Fibroblast of skin of right biceps (primary cell): ENCODE results near the gene LCE1B.

Experiments used
- DNase-seq: peaks from one replicate; pipeline ENCODE4 v3.0.0-alpha.2; 2013

Gene LCE1B

DNA sequence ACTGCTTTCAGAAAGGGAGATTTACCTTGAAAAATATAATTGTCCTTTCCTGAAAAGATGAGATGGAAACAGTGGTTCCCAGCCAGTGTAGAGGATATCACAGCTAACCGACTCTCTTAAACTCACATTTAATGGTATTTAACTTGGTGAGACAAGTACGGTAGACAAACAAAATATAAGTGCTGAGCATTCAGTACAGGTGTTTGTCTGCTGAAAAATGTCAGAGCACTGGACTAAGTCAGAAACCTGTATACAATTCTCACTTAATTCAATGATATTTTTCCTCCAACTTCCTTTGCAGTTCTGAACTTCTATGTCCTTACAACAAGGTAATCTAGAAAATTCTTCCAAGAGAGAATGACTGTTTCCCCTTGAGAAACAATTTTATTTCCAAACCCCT is at the start of gene LCE1B:
LCE1B (plus strand) TSS at position 301 of the 400 bp plus-strand sequence. CDS start 476 bp downstream, outside the sequence.
- DNase-seq = no peak

DNA sequence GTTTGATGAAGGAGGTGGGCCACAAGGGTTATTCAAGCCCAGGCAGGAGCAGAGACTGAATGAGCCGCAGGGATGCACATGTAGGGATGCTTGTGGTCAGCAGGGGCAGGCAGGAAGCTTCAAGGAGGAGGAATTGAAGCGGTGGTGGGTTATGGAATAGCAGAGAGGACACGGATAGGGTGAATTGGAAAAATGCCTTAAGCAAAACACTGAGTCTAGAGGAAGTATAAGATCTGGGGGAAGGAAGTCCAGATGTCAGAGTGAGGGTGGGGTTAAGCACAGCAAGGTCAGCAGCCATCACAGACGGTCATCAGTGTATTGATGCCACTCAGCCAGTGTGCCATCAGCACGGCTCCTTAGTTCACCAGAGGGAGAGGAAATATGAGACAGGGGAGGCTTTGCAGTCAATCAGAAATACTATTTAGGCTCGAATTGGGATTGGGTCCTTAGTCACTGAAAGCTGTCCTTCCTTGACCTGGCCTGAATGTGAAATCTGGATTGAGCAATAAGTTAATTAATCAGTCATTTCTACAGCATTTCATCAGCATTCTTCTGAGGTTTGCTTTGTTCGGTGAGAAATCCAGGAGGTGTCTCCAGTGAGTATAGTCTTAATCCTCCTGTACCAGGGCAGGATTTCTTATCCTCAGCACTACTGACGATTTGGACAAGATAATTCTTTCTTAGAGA is 42.8 kb upstream of the LCE1B start:
- DNase-seq = no peak

DNA sequence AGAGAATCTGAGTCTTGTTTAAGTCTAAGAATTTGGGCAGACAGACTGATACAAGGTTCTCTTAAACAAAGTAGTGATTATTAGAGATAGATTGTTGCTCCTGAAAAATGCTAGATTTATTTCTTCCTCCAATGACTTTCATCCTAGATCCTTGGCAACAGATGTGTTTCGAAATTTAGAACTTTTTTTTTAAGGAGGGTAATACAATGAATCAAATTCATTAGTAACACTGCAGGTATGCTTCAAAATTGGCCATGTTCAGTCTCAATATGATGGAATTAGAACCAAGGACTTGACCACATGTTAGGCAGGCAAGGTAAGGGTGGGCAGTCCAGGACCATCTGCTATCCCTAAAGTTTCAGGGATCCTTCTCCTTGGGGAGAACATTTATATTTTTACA is 41.4 kb upstream of the LCE1B start:
- no peak for DNase-seq

DNA sequence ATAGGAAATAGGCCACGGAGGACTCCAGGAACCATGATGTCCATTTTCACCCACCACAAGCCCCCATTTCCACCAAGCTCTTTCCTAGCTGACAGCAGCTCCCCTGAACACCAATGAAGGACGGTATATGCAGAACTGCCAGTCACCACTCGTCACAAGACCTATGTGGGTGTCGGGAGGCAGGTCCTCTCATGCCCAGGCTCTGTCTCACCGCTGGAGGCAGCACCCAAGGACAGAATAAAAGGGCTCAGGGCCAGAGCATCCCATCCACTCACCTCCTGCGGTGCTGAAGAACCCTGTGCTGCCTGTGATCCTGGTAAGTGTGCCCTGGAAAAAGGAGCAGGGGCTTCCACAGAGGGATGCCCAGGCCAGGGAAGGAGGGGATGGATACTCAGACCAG is 36.9 kb upstream of the LCE1B start, which contains the start of gene LCE1F:
LCE1F (plus strand) TSS at position 266 of the 400 bp plus-strand sequence. CDS start 1,232 bp downstream, outside the sequence.
- DNase-seq = no peak

- no peak for DNase-seq
Measured at GRCh38 chr1:152776361-152776760, 35.4 kb upstream of the LCE1B start.

DNA sequence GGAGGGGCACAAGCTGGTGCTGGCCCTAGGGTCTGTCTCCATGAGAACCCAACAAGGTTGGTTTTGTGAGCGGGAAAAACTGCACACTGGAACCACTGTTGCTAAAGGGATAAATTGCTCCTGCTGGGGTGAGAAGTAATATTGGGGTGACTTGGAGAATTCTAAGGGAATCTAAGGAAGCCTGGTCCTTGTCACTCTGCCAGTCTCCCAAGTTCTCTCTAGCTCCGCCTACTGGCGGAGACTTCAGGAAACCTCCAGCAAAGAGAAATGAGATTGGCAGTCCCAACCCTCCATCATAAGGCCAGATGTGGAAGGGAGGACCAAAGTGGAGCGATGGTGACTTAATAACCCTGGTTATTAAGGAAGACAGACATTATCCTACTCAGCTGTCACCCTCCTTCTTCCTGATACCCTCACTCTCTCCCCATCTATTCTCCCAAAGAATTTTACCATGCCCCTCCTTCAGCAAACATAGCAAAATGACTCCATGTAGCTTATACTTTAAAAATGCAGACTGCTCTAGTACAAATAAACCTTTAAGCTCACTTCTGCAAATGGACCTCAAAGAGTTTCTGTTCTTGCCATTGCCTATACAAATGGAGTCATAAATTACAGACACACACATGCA is 34.1 kb upstream of the LCE1B start:
- DNase-seq = no peak

GRCh38 chr1:152783095-152783494 is 28.7 kb upstream of the LCE1B start:
- DNase-seq = no peak

DNA sequence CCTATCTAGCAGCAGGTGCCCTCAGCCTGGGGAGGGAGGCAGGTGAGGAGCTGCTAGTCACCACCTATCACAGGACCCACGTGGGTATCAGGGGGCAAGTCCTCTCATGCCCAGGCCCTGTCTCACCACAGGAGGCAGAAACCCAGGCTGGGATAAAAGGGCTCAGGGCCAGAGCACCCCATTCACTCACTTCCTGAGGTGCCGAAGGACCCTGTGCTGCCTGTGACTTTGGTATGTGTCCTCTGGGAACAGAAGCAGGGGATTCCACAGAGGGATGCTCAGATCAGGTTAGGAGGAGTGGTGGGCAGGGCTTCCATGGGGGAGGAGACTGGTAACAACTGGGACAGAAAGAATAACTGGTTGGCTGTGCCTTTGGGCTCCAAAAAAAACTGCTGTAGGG is 25.7 kb upstream of the LCE1B start, which contains the start of gene LCE1E:
LCE1E (plus strand) TSS at position 181 of the 400 bp plus-strand sequence. CDS start 1,043 bp downstream, outside the sequence.
- no peak for DNase-seq

DNA sequence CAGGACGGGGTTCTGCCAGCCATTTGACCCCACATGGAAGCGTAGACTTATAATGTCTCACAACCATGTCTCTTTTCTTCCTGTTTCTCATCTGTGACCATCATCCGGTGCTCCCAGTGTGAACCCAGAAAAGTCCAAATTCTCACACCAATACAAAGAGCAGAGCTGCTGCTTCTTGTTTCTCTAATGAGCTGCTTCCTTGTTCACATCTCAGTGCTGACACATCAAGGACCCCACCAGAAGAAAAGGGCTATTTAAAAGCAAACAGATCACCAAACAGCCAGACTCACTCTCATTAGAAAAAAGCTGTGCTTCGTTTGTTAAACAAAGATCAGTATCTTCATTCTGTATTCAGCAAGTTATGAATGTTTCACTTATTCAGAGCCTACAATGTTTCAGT is 16.1 kb upstream of the LCE1B start:
- no peak for DNase-seq

DNA sequence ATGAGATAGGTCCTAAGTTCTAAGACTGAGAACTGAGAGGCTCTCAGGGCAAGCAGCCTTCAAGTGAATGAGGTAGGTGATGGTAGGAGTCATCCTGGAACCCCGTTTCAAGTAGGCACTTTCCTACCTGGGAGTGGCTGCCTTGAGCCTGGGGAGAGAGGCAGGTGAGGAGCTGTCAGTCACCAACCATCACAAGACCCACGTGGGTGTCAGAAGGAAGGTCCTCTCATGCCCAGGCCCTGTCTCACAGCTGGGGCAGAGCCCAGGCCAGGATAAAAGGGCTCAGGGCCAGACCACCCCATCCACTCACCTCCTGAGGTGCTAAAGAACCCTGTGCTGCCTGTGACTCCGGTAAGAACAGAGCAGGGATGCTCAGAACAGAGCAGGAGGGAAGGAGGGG is 15.3 kb upstream of the LCE1B start, which contains the start of gene LCE1D:
LCE1D (plus strand) TSS at position 301 of the 400 bp plus-strand sequence. CDS start 1,074 bp downstream, outside the sequence.
- no peak for DNase-seq

DNA sequence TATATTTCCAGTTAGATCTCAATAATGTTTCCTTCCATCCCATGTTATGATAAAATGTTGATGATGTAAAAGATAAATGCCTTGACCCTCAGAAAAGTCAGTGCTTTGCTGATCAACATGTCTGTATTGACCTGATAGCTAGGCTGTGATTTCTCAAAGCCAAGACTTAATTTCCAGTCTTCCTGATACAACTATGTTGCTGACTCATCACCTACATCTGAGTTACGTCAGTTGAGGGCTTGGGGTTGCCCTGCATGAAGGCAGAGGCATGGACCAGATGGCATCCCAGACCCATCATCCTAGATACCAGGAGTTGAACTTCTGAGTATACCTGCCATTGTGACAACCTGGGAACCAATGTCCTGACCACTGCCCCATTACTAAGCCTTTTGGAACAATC is 10.4 kb upstream of the LCE1B start:
- DNase-seq = no peak

GRCh38 chr1:152806576-152806975 is 5.2 kb upstream of the LCE1B start, which contains the start of gene LCE1C:
Gene LCE1C (minus strand): TSS chr1:152806651. CDS start chr1:152805478, 1,173 bp downstream.
- DNase-seq = no peak

DNA sequence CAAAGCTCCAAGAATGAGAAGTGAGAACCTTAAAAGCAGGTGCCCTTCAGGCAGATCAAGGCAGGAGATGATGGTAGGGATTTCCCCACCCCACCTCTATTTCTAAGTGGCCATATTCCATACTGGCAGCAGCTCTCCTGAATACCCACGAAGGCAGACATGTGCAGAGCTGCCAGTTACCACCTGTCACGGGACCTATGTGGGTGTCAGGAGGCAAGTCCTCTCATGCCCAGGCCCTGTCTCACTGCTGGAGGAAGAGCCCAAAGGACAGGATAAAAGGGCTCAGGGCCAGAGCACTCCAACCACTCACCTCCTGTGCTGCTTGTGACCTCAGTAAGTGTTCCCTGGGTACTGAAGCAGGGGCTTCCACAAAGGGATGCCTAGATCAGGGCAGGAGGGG is 721 bp upstream of the LCE1B start:
- DNase-seq = no peak

DNA sequence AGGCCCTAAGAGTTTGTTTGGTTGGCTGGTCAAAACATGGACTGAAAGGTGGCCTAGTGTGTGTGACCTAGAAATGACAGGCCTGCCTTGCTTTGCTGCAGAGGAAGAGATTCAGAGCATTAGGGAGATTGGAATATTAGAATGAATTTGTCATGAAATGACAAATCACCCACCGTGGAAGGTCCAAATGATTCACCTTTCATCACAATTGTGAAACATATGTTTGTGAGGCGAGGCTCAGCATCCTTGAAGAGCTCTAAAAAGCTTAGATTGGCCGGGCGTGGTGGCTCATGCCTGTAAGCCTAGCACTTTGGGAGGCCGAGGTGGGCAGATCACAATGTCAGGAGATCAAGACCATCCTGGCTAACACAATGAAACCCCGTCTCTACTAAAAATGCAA is 5.5 kb downstream of the LCE1B start:
- no peak for DNase-seq

GRCh38 chr1:152823294-152823693 is 11.5 kb downstream of the LCE1B start:
- no peak for DNase-seq

DNA sequence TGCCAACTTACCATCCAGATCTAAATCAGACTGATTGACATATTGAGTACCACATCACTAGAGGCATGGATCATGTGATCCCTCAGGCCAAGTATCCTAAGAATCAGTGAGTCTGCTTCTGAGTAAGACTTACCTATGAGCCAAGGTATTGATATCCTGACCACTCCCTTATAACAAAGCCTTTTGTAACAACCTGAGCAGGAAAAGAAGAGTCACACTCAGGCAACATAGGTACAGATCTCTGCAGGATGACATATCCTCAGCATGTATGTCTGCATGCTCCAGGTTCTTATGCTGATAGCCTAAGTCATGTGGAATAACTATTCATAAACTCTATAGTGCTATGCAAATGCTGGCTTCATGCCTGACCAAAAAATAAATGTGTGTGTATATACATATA is 13.2 kb downstream of the LCE1B start:
- DNase-seq = no peak

DNA sequence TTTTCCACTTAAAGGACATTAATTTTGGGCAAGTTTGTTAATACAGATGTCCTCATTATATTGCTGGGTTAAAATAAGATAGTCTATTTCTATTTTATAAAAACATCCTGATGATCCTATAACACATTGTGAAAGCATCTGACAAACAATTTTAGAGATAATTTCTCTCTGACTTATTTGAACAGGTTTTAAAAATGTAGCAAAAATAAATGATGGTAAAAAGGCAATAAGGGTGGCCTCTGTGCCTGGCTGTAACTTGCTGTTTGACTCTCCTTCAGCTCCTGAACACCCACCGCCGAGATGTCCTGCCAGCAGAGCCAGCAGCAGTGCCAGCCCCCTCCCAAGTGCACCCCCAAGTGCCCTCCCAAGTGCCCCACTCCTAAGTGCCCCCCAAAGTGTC is 15.4 kb downstream of the LCE1B start, which contains the start of gene LCE1A:
LCE1A (plus strand) TSS at position 301 of the 400 bp plus-strand sequence; CDS start at position 301, 0 bp downstream.
- no peak for DNase-seq

- DNase-seq = no peak
Measured at GRCh38 chr1:152836870-152837269, 25.1 kb downstream of the LCE1B start.

GRCh38 chr1:152842556-152842955 is 30.8 kb downstream of the LCE1B start, which contains the start of gene LCE6A:
Gene LCE6A (plus strand): TSS chr1:152842856. CDS start chr1:152843521, 665 bp downstream.
- no peak for DNase-seq

DNA sequence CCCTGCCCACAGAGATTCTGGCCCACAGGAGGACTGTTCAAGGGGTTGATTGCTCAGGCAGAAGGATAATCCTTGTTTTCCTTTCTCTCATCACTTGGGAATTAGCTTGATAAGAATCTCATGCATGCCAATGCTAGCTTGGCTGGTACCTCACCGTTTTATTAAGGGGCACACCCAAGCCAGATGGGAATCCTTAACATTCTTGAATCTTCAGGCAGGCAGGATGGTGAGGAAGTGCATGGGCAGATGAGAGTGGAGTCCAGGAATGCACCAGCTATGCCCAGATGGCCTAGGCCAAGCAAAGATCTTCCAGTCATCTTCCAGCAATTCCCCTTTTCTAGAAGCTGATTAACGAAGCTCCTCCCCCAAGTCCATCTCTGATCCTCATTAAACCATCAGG is 43.9 kb downstream of the LCE1B start:
- DNase-seq = no peak

DNA sequence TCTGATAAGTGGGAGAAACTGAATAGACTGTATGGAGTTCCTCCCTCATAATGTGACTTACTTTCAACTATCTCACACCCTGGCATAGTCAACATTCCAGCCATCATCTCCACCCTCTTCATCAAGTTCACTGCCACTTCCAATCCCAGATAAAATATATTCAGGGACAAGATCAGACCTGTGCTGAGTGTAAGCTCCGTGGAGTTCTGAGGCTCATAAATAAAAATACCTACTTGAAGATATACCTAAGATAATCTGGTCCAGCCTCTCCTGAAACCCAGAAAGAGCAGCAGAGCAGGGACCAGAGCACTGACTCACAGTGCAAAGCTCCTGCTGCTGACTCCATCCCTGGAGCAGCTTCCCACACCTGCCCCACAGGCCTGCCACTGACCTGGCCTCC is 46.3 kb downstream of the LCE1B start:
- DNase-seq = no peak

DNA sequence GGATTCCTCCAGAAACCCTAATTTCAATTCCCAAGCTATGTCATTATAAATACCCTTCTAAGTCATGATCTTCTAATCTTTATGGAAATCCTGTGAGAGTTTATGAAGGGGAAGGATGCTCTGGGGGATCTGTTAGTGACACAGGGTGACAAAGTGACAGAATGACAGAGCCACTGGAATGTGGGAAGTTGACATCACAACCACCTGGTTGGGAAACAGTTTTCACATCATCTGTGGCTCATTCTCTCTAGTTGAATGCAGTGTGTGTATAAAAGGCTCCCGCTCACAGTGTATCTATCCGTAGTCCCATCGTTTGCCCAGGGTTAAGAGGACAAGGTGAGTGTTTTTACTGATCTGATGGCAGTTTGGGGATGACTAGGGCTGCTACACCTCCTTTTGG is 47.9 kb downstream of the LCE1B start, which contains the start of gene LCE7A:
LCE7A (plus strand) TSS at position 301 of the 400 bp plus-strand sequence. CDS start 702 bp downstream, outside the sequence.
- no peak for DNase-seq

GRCh38 chr1:152860129-152860528 is 48.4 kb downstream of the LCE1B start:
- no peak for DNase-seq

DNA sequence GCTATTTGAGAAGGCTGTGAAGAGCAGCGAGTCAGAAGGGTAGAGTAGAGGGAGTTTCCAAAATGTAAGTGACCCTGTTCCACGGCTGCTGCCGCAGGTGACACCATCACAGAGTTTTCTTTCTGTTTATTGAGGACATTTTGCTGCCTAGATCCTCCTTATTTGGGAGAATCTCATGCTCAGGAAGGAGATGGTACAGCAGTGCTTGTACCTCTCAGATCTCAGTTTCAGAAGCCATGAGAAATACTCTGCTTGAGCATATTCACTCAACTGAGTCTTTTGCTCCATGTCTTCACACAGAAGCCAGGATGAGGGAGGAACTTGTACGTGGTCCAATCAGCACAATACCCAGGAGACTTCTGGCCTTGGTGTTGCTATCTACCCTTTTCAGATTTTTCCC is 49.6 kb downstream of the LCE1B start:
- DNase-seq = no peak
